Keratinocyte (primary cell): Measurements from ENCODE around the gene FOXK1. TPM values are rescaled to one million over a fixed set of nuclear protein-coding genes. Genes with fewer than 3 reads are reported as not detected.

Source experiments
- DNase-seq: peaks from one replicate; pipeline ENCODE4 v3.0.0-alpha.2; 2011; ENCODE audit warnings: low read depth, missing footprints, low spot score
- FAIRE-seq: peaks from 2 replicates; lab custom pipeline; 2011; peaks lifted over from hg19 to GRCh38; lab: Jason Lieb, UNC
- H2AFZ ChIP-seq: 2 replicates; pipeline ENCODE4 v1.6.0; 2012; ENCODE audit warnings: low read length, control low read depth, inconsistent platforms; ENCODE audit not compliant: control insufficient read depth
- H3K27ac ChIP-seq: 2 replicates; pipeline ENCODE4 v1.5.1; 2011; ENCODE audit warnings: low read length; ENCODE audit not compliant: control insufficient read depth, insufficient read depth
- H3K27me3 ChIP-seq: 3 replicates; pipeline ENCODE4 v1.6.0; 2011; ENCODE audit warnings: low read length; ENCODE audit not compliant: control insufficient read depth, insufficient read depth; ENCODE audit errors: extremely low read depth
- H3K36me3 ChIP-seq, 2 experiments: 2 replicates in 1 of 2; 3 replicates in 1 of 2; pipeline ENCODE4 v1.5.1; 2011; ENCODE audit warnings: low read length in 2 of 2, mild to moderate bottlenecking in 1 of 2; ENCODE audit not compliant: control insufficient read depth in 2 of 2, insufficient read depth in 2 of 2; ENCODE audit errors: extremely low read depth in 1 of 2
- H3K4me1 ChIP-seq: 3 replicates; pipeline ENCODE4 v1.5.1; 2011; ENCODE audit warnings: low read length; ENCODE audit not compliant: control insufficient read depth, insufficient read depth; ENCODE audit errors: extremely low read depth
- H3K4me2 ChIP-seq: 3 replicates; pipeline ENCODE4 v1.6.0; 2011; ENCODE audit warnings: low read depth, low read length; ENCODE audit not compliant: control insufficient read depth, insufficient read depth; ENCODE audit errors: extremely low read depth
- H3K4me3 ChIP-seq, 3 experiments: fragments of 200-600 bp in 1 of 3; sonication (generic) in 1 of 3; 2 replicates in 2 of 3; 3 replicates in 1 of 3; pipeline ENCODE4 v1.5.1; 2011 to 2016; ENCODE audit warnings: low read length in 3 of 3, mild to moderate bottlenecking in 3 of 3, control low read depth in 2 of 3, inconsistent platforms in 1 of 3, low read depth in 1 of 3, mixed read lengths in 1 of 3, mixed run types in 1 of 3, moderate library complexity in 1 of 3; ENCODE audit not compliant: control insufficient read depth in 2 of 3, insufficient read depth in 2 of 3; ENCODE audit errors: extremely low read depth in 1 of 3
- H3K79me2 ChIP-seq: 2 replicates; pipeline ENCODE4 v1.6.0; 2012; ENCODE audit warnings: low read length; ENCODE audit not compliant: control insufficient read depth, insufficient read depth
- H3K9ac ChIP-seq: 3 replicates; pipeline ENCODE4 v1.6.0; 2011; ENCODE audit warnings: low read length; ENCODE audit not compliant: control insufficient read depth, insufficient read depth; ENCODE audit errors: extremely low read depth
- H3K9me1 ChIP-seq: 3 replicates; pipeline ENCODE4 v1.6.0; 2011; ENCODE audit warnings: low read length; ENCODE audit not compliant: control insufficient read depth, insufficient read depth; ENCODE audit errors: extremely low read depth
- H3K9me3 ChIP-seq: 2 replicates; pipeline ENCODE4 v1.5.1; 2012; ENCODE audit warnings: low read depth, low read length; ENCODE audit not compliant: control insufficient read depth
- H4K20me1 ChIP-seq: 3 replicates; pipeline ENCODE4 v1.6.0; 2011; ENCODE audit warnings: low read length; ENCODE audit not compliant: control insufficient read depth, insufficient read depth; ENCODE audit errors: extremely low read depth
- CTCF ChIP-seq, 3 experiments: IDR thresholded peaks in 1 of 3; conservative IDR thresholded peaks in 1 of 3; optimal IDR thresholded peaks in 1 of 3; 2 replicates in 2 of 3; 3 replicates in 1 of 3; pipeline versions ENCODE3 to v1.5.1; 2011; ENCODE audit warnings: low read length in 3 of 3, mild to moderate bottlenecking in 3 of 3, moderate library complexity in 2 of 3, control low read depth in 1 of 3, inconsistent platforms in 1 of 3; ENCODE audit not compliant: insufficient read depth in 2 of 3; ENCODE audit errors: extremely low read depth in 1 of 3
- EZH2 ChIP-seq: IDR thresholded peaks from one replicate; pipeline ENCODE4 v1.6.1; 2012; ENCODE audit warnings: inconsistent platforms, mild to moderate bottlenecking, low read length, moderate library complexity
- dilution Hi-C: fragments of 300-500 bp; cut with MboI; formaldehyde crosslinking; loops from one replicate; pipeline ENCODE4 v1.7.0; 2020; ENCODE audit warnings: low sequenced_read_pairs; ENCODE audit not compliant: extremely low pct_ligation_motif_present
- polyA plus RNA-seq, 5 experiments: library from polyadenylated mRNA; depleted of rRNA in 3 of 5; stranded (reverse) in 3 of 5; stranded (forward) in 1 of 5; unstranded in 1 of 5; fragments of >200 nt; gene quantifications; 1 replicate in 1 of 5; 2 replicates in 3 of 5; 3 replicates in 1 of 5; pipeline versions ENCODE4 v1.2.1 to v1.2.3, GENCODE V29; 2011 to 2012; ENCODE audit warnings: missing spikeins in 2 of 5, low read depth in 1 of 5, low replicate concordance in 1 of 5

The FOXK1 gene
- polyA plus RNA-seq, 1 donor (not counting 4 experiments of a cell fraction or from before 2014, with no cell fraction given) = 4.4 TPM

- H3K4me1 ChIP-seq = no peaks in the 10 kb centered on the region
- DNase-seq (no peak), FAIRE-seq (no peak)
- no peaks in the 10 kb centered on the region for H3K9me3 ChIP-seq
- H3K79me2 ChIP-seq = no peaks in the 10 kb centered on the region
- H4K20me1 ChIP-seq = no peaks in the 10 kb centered on the region
- H3K4me3 ChIP-seq = no peak overlapping the region
- H3K36me3 ChIP-seq = no peaks in the 10 kb centered on the region
- no peak for TF ChIP-seq CTCF (optimal IDR thresholded peaks at IDR 0.05 in 1 of 3, IDR thresholded peaks at IDR 0.05 in 1 of 3, conservative IDR thresholded peaks at IDR 0.05 in 1 of 3; ENCODE audit: extremely low read depth in 1 of 3, insufficient read depth in 2 of 3, low read length in 3 of 3)
- no peak for TF ChIP-seq EZH2
- H3K27me3 ChIP-seq = peaks cover 30% of the 10 kb centered on the region
- dilution Hi-C loops = no loop called here
- H3K9ac ChIP-seq = no peak overlapping the region
- no peak overlapping the region for H3K4me2 ChIP-seq
- H3K27ac ChIP-seq = no peak overlapping the region
- H3K9me1 ChIP-seq = no peaks in the 10 kb centered on the region
- no peak overlapping the region for H2AFZ ChIP-seq
Measured at GRCh38 chr7:4807598-4808016, 125.5 kb downstream of the FOXK1 start.

DNA sequence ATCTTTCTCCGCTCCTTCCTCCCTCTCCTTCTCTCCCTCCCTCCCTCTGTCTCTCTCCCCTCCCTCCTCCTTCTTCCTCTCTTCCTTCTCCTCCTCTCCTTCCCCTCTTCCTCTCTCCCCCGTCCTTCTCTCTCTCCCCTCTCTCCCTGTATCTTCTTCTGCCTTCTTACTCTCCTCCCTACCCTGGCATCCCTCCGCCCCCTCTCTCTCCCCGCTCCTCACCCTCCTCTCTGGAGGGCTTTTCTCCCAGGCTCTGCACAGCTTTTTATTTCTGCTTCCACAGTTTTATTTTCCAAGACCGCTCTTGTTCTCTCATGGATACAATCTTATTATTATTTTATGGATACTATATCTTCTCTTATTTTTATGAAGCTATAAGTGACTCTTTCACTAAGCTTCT is 125.9 kb downstream of the FOXK1 start:
- TF ChIP-seq CTCF (optimal IDR thresholded peaks at IDR 0.05 in 1 of 3, IDR thresholded peaks at IDR 0.05 in 1 of 3, conservative IDR thresholded peaks at IDR 0.05 in 1 of 3; ENCODE audit: extremely low read depth in 1 of 3, insufficient read depth in 2 of 3, low read length in 3 of 3) (no peak), EZH2 (no peak)
- H2AFZ ChIP-seq = no peak overlapping the region
- H4K20me1 ChIP-seq = no peaks in the 10 kb centered on the region
- FAIRE-seq (no peak), DNase-seq (no peak)
- H3K9me3 ChIP-seq = no peaks in the 10 kb centered on the region
- dilution Hi-C loops = no loop called here
- no peaks in the 10 kb centered on the region for H3K79me2 ChIP-seq
- no peak overlapping the region for H3K27ac ChIP-seq
- H3K27me3 ChIP-seq = peaks cover 30% of the 10 kb centered on the region
- H3K9me1 ChIP-seq = no peaks in the 10 kb centered on the region
- no peak overlapping the region for H3K4me3 ChIP-seq
- no peaks in the 10 kb centered on the region for H3K36me3 ChIP-seq
- H3K4me1 ChIP-seq = no peaks in the 10 kb centered on the region
- no peak overlapping the region for H3K4me2 ChIP-seq
- H3K9ac ChIP-seq = no peak overlapping the region
